Keratinocyte (primary cell): ENCODE measurements around the gene SPATC1L. TPM values are rescaled to one million over a fixed set of nuclear protein-coding genes. Genes with fewer than 3 reads are reported as not detected.

Experiments
- DNase-seq: peaks from one replicate; pipeline ENCODE4 v3.0.0-alpha.2; 2011; ENCODE audit warnings: low read depth, missing footprints, low spot score
- FAIRE-seq: peaks from 2 replicates; lab custom pipeline; 2011; peaks lifted over from hg19 to GRCh38; lab: Jason Lieb, UNC
- H2AFZ ChIP-seq: 2 replicates; pipeline ENCODE4 v1.6.0; 2012; ENCODE audit warnings: low read length, control low read depth, inconsistent platforms; ENCODE audit not compliant: control insufficient read depth
- H3K27ac ChIP-seq: 2 replicates; pipeline ENCODE4 v1.5.1; 2011; ENCODE audit warnings: low read length; ENCODE audit not compliant: control insufficient read depth, insufficient read depth
- H3K27me3 ChIP-seq: 3 replicates; pipeline ENCODE4 v1.6.0; 2011; ENCODE audit warnings: low read length; ENCODE audit not compliant: control insufficient read depth, insufficient read depth; ENCODE audit errors: extremely low read depth
- H3K36me3 ChIP-seq, 2 experiments: 2 replicates in 1 of 2; 3 replicates in 1 of 2; pipeline ENCODE4 v1.5.1; 2011; ENCODE audit warnings: low read length in 2 of 2, mild to moderate bottlenecking in 1 of 2; ENCODE audit not compliant: control insufficient read depth in 2 of 2, insufficient read depth in 2 of 2; ENCODE audit errors: extremely low read depth in 1 of 2
- H3K4me1 ChIP-seq: 3 replicates; pipeline ENCODE4 v1.5.1; 2011; ENCODE audit warnings: low read length; ENCODE audit not compliant: control insufficient read depth, insufficient read depth; ENCODE audit errors: extremely low read depth
- H3K4me2 ChIP-seq: 3 replicates; pipeline ENCODE4 v1.6.0; 2011; ENCODE audit warnings: low read depth, low read length; ENCODE audit not compliant: control insufficient read depth, insufficient read depth; ENCODE audit errors: extremely low read depth
- H3K4me3 ChIP-seq, 3 experiments: fragments of 200-600 bp in 1 of 3; sonication (generic) in 1 of 3; 2 replicates in 2 of 3; 3 replicates in 1 of 3; pipeline ENCODE4 v1.5.1; 2011 to 2016; ENCODE audit warnings: low read length in 3 of 3, mild to moderate bottlenecking in 3 of 3, control low read depth in 2 of 3, inconsistent platforms in 1 of 3, low read depth in 1 of 3, mixed read lengths in 1 of 3, mixed run types in 1 of 3, moderate library complexity in 1 of 3; ENCODE audit not compliant: control insufficient read depth in 2 of 3, insufficient read depth in 2 of 3; ENCODE audit errors: extremely low read depth in 1 of 3
- H3K79me2 ChIP-seq: 2 replicates; pipeline ENCODE4 v1.6.0; 2012; ENCODE audit warnings: low read length; ENCODE audit not compliant: control insufficient read depth, insufficient read depth
- H3K9ac ChIP-seq: 3 replicates; pipeline ENCODE4 v1.6.0; 2011; ENCODE audit warnings: low read length; ENCODE audit not compliant: control insufficient read depth, insufficient read depth; ENCODE audit errors: extremely low read depth
- H3K9me1 ChIP-seq: 3 replicates; pipeline ENCODE4 v1.6.0; 2011; ENCODE audit warnings: low read length; ENCODE audit not compliant: control insufficient read depth, insufficient read depth; ENCODE audit errors: extremely low read depth
- H3K9me3 ChIP-seq: 2 replicates; pipeline ENCODE4 v1.5.1; 2012; ENCODE audit warnings: low read depth, low read length; ENCODE audit not compliant: control insufficient read depth
- H4K20me1 ChIP-seq: 3 replicates; pipeline ENCODE4 v1.6.0; 2011; ENCODE audit warnings: low read length; ENCODE audit not compliant: control insufficient read depth, insufficient read depth; ENCODE audit errors: extremely low read depth
- EZH2 ChIP-seq: IDR thresholded peaks from one replicate; pipeline ENCODE4 v1.6.1; 2012; ENCODE audit warnings: inconsistent platforms, mild to moderate bottlenecking, low read length, moderate library complexity
- dilution Hi-C: fragments of 300-500 bp; cut with MboI; formaldehyde crosslinking; loops from one replicate; pipeline ENCODE4 v1.7.0; 2020; ENCODE audit warnings: low sequenced_read_pairs; ENCODE audit not compliant: extremely low pct_ligation_motif_present
- polyA plus RNA-seq, 5 experiments: library from polyadenylated mRNA; depleted of rRNA in 3 of 5; stranded (reverse) in 3 of 5; stranded (forward) in 1 of 5; unstranded in 1 of 5; fragments of >200 nt; gene quantifications; 1 replicate in 1 of 5; 2 replicates in 3 of 5; 3 replicates in 1 of 5; pipeline versions ENCODE4 v1.2.1 to v1.2.3, GENCODE V29; 2011 to 2012; ENCODE audit warnings: missing spikeins in 2 of 5, low read depth in 1 of 5, low replicate concordance in 1 of 5
- TF ChIP-seq, protein P1 (sequence below), 3 experiments: IDR thresholded peaks in 1 of 3; conservative IDR thresholded peaks in 1 of 3; optimal IDR thresholded peaks in 1 of 3; 2 replicates in 2 of 3; 3 replicates in 1 of 3; pipeline versions ENCODE3 to v1.5.1; 2011; ENCODE audit warnings: low read length in 3 of 3, mild to moderate bottlenecking in 3 of 3, moderate library complexity in 2 of 3, control low read depth in 1 of 3, inconsistent platforms in 1 of 3; ENCODE audit not compliant: insufficient read depth in 2 of 3; ENCODE audit errors: extremely low read depth in 1 of 3

SPATC1L gene
- polyA plus RNA-seq, 1 donor (not counting 4 experiments of a cell fraction or from before 2014, with no cell fraction given), result 1.3 TPM

DNA sequence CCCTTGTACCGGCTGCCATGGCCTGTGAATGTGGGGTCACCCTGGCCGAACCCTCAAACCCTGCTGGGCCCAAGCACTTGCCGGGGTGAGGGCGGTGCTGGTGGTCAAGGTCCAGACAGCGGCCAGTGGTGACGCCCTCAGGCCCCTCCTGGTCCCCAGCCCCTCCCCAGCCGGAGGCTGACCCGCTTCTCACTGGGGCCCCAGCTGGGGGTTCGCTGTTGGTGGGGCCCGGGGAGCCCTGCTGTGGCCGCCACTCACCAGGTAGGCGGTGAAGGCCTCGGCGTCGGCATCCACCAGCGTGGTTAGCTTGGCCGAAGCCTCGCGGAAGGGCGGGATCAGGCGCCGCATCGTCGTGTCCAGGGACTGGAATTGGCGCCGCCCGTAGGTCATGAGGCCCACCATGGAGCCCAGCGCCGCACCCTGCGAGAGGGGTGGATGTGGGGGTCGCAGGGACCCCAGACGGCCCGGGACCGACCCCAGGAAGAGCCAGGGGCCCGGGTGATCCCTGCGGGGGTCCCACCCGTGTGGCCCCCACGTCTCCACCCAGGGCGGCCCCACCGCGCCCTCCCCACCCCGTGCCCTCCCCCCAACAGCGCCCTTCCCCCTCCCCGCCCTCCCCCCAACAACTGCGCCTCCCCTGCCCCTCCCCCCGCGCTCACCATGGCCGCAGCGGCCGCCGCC is 39.0 kb downstream of the SPATC1L start:
- no peak overlapping the region for H3K4me2 ChIP-seq
- H3K27me3 ChIP-seq, result peaks cover 4% of the 10 kb centered on the region
- dilution Hi-C loops, result no loop called here
- H2AFZ ChIP-seq, result no peak overlapping the region
- H3K9me3 ChIP-seq, result no peaks in the 10 kb centered on the region
- no peaks in the 10 kb centered on the region for H3K36me3 ChIP-seq
- no peaks in the 10 kb centered on the region for H3K9me1 ChIP-seq
- H4K20me1 ChIP-seq, result no peaks in the 10 kb centered on the region
- H3K4me1 ChIP-seq, result no peaks in the 10 kb centered on the region
- H3K9ac ChIP-seq, result no peak overlapping the region
- DNase-seq (no peak), FAIRE-seq (no peak)
- no peaks in the 10 kb centered on the region for H3K79me2 ChIP-seq
- H3K27ac ChIP-seq, result no peak overlapping the region
- no peak overlapping the region for H3K4me3 ChIP-seq
- no peak for TF ChIP-seq EZH2
- TF ChIP-seq, protein P1, sequence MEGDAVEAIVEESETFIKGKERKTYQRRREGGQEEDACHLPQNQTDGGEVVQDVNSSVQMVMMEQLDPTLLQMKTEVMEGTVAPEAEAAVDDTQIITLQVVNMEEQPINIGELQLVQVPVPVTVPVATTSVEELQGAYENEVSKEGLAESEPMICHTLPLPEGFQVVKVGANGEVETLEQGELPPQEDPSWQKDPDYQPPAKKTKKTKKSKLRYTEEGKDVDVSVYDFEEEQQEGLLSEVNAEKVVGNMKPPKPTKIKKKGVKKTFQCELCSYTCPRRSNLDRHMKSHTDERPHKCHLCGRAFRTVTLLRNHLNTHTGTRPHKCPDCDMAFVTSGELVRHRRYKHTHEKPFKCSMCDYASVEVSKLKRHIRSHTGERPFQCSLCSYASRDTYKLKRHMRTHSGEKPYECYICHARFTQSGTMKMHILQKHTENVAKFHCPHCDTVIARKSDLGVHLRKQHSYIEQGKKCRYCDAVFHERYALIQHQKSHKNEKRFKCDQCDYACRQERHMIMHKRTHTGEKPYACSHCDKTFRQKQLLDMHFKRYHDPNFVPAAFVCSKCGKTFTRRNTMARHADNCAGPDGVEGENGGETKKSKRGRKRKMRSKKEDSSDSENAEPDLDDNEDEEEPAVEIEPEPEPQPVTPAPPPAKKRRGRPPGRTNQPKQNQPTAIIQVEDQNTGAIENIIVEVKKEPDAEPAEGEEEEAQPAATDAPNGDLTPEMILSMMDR (optimal IDR thresholded peaks at IDR 0.05 in 1 of 3, IDR thresholded peaks at IDR 0.05 in 1 of 3, conservative IDR thresholded peaks at IDR 0.05 in 1 of 3; ENCODE audit: extremely low read depth in 1 of 3, insufficient read depth in 2 of 3, low read length in 3 of 3), result no peak

DNA sequence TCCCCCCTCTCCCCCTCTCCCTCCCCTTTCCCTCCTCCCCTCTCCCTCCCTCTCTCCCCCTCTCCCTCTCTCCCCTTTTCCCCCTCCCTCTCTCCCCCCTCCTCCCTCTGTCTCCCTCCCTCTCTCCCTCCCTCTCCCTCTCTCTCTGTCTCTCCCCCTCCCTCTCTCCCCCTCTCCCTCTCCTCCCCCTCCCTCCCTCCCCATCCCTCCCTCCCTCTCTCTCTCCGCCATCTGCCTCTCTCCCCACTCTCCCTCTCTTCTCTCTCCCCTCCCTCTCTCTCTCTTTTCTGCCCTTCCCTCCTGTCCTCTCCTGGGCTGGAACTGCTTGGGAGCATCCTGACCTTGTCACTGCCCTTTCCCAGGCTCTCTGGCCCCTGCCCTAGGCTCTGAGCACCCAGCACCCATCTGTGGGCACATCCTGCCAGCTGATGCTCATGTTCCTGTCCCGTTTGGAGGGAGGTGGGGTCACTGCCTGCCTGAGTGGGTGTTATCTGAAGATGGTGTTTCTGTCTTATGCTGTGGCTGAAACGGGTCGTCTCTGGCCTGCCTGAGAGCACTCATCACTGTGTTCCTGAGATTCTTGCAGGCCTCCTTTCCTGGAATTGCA is 39.7 kb downstream of the SPATC1L start:
- H3K4me2 ChIP-seq, result no peak overlapping the region
- H3K79me2 ChIP-seq, result no peaks in the 10 kb centered on the region
- H2AFZ ChIP-seq, result no peak overlapping the region
- no peaks in the 10 kb centered on the region for H3K4me1 ChIP-seq
- H3K9me3 ChIP-seq, result no peaks in the 10 kb centered on the region
- DNase-seq, result no peak
- H3K36me3 ChIP-seq, result no peaks in the 10 kb centered on the region
- no peak overlapping the region for H3K4me3 ChIP-seq
- H3K9me1 ChIP-seq, result no peaks in the 10 kb centered on the region
- no peak for FAIRE-seq
- dilution Hi-C loops, result no loop called here
- H3K27ac ChIP-seq, result no peak overlapping the region
- no peak overlapping the region for H3K9ac ChIP-seq
- H4K20me1 ChIP-seq, result no peaks in the 10 kb centered on the region
- peaks cover 7% of the 10 kb centered on the region for H3K27me3 ChIP-seq
- TF ChIP-seq, protein P1 (optimal IDR thresholded peaks at IDR 0.05 in 1 of 3, IDR thresholded peaks at IDR 0.05 in 1 of 3, conservative IDR thresholded peaks at IDR 0.05 in 1 of 3; ENCODE audit: extremely low read depth in 1 of 3, insufficient read depth in 2 of 3, low read length in 3 of 3), result no peak
- no peak for TF ChIP-seq EZH2
